GM06990 (cell line): ENCODE measurements around the gene SNUPN.
"Not testable (repeated sequence)": the region's sequence is repeated elsewhere in the genome, so short reads cannot be mapped to it uniquely, and the experiment has no call there.

Experiments used
- DNase-seq: peaks from one replicate; pipeline ENCODE4 v3.0.0-alpha.2; 2011; ENCODE audit not compliant: insufficient read length; ENCODE audit errors: extremely low read depth
- H3K27me3 ChIP-seq: replicated peaks from 2 replicates; pipeline ENCODE4 v1.6.0; 2011; ENCODE audit warnings: low read length; ENCODE audit not compliant: control insufficient read depth, insufficient read depth
- H3K36me3 ChIP-seq: 2 replicates; pipeline ENCODE4 v1.5.1; 2011; ENCODE audit warnings: low read length; ENCODE audit not compliant: control insufficient read depth, insufficient read depth
- H3K4me3 ChIP-seq: replicated peaks from 2 replicates; pipeline ENCODE4 v1.5.1; 2011; ENCODE audit warnings: low read depth, mild to moderate bottlenecking, control low read depth, low read length
- CTCF ChIP-seq: IDR thresholded peaks from 2 replicates; pipeline ENCODE4 v1.5.1; 2011; ENCODE audit warnings: low read length, control low read depth, mild to moderate bottlenecking, inconsistent platforms; ENCODE audit not compliant: insufficient read depth, poor library complexity, severe bottlenecking

The SNUPN gene

GRCh38 chr15:75596703-75597345 lies 28.7 kb downstream of the SNUPN start:
- TF ChIP-seq CTCF: no peak
- Histone ChIP-seq H3K4me3 (no peak overlapping the region), H3K36me3 (peaks cover 17% of the 10 kb centered on the region), H3K27me3 (no peaks in the 10 kb centered on the region)
- DNase-seq: no peak

GRCh38 chr15:75594276-75594675 lies 31.2 kb downstream of the SNUPN start:
- H3K36me3 ChIP-seq: peaks cover 12% of the 10 kb centered on the region
- DNase-seq: no peak
- H3K27me3 ChIP-seq: no peaks in the 10 kb centered on the region
- H3K4me3 ChIP-seq: no peak overlapping the region
- no peak for TF ChIP-seq CTCF

- peaks cover 4% of the 10 kb centered on the region for H3K36me3 ChIP-seq
- no peak for TF ChIP-seq CTCF
- no peak overlapping the region for H3K4me3 ChIP-seq
- no peaks in the 10 kb centered on the region for H3K27me3 ChIP-seq
- DNase-seq: no peak
These were observed 33.7 kb downstream of the SNUPN start for GRCh38 chr15:75591655-75592364.

- Histone ChIP-seq H3K27me3 (no peaks in the 10 kb centered on the region), H3K36me3 (no peaks in the 10 kb centered on the region; the same call in 1 of the 2 replicates), H3K4me3 (no peak overlapping the region)
- TF ChIP-seq CTCF: no peak
- no peak for DNase-seq
These were observed 35.3 kb downstream of the SNUPN start for GRCh38 chr15:75590239-75590638.

GRCh38 chr15:75589071-75589470 lies 36.5 kb downstream of the SNUPN start:
- no peaks in the 10 kb centered on the region for H3K27me3 ChIP-seq
- no peak overlapping the region for H3K4me3 ChIP-seq
- no peaks in the 10 kb centered on the region; the same call in 1 of the 2 replicates for H3K36me3 ChIP-seq
- no peak for TF ChIP-seq CTCF
- DNase-seq: no peak

GRCh38 chr15:75586422-75586821 lies 39.1 kb downstream of the SNUPN start:
- not testable (repeated sequence) for H3K27me3 ChIP-seq, H3K36me3 ChIP-seq, DNase-seq, H3K4me3 ChIP-seq
